Activated gamma-delta T cell treated with anti-CD3 and anti-CD28 coated beads, Interleukin-2, amount 50 U/mL, for 16 hours (primary cell): ENCODE results near the gene AGPAT3.

Source experiments
- DNase-seq: peaks from one replicate; pipeline ENCODE4 v3.0.0-alpha.2; 2020; ENCODE audit warnings: low read depth

The AGPAT3 gene

DNA sequence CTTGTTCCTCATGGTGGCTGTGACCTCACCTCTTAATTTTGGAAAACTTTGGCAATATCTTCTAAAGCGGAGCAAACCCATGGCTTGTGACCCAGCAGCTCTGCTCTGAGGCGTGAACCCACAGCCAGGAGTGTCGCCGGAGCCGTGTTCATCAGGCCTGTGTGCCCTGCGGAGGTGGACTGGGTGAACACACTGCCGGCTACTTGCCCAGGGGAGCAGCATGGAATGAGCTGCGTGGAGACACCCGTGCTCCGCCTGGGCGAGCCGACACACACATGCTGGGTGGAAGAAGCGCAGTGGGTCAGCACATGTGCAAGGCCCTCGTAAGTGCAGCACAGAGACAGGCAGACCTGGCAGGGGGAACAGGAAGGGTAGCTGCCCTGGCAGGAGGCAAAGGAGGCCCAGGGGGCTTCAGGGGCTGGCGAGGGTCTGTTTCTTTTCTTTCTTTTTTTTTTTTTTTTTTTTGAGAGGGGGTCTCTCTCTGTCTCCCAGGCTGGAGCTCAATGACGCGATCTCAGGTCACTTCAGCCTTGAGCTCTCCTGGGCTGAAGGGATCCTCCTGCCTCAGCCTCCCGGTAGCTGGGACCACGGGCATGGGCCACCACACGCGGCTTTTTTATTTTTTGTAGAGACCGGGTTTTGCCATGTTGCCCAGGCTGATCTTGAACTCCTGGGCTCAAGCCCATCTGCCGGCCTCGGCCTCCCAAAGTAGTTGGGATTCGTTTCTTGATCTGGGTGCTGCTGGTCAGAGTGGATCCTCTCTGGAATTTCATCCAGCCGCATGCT lies 41.8 kb downstream of the AGPAT3 start:
- DNase-seq = no peak

GRCh38 chr21:43907751-43908150 lies 42.7 kb downstream of the AGPAT3 start:
- DNase-seq = no peak

DNA sequence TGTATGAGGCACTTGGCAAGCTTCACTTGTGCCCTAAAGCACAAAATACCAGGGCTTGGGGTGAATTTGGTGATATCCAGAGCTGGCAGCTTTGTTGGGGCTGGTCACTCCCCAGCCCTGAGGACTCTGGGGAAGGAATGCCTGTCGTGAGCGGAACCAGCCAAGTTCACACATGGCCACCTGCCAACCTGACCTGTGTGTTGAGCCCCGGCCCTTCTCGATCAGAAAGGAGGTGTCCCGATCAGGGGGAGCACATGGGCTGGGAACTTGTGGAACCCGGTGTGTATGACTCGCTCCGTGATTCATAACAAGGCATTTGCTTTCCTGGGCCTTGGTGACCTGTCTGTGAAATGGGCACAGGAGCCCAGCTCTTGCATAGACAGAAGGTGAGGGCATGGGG lies 43.1 kb downstream of the AGPAT3 start:
- DNase-seq = no peak

DNA sequence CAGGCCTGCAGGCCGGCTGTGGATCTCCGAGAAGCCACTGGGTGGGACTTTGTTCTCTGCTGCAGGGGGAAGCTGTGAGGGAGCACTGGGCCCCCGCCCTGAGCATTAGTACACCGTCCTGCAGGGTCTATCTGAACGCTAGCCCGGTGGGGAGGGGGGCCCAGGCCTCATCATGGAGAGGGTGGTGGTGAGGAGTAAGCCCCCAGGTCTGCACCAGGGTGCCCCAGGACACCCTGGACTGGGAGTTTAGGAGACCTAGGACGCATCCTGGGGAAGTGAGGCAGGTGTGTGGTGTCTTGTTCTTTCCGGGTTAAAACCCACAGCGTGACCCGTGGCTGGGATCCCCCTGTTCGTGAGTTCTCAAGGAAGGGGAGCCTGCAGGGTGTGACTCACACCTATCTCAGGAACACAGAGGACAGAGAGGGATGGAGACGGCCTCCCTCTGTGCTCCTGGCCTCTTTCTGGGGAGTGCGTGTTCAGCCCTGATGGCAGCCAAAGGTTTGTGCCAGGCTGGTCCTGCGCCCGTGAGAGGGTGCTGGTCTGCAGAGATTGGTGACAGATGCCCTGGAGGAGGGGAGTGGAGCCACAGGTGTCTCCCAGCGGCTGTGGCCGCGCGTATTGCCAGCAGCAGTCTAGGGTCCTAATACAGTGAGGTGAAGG lies 44.8 kb downstream of the AGPAT3 start:
- DNase-seq = no peak

DNA sequence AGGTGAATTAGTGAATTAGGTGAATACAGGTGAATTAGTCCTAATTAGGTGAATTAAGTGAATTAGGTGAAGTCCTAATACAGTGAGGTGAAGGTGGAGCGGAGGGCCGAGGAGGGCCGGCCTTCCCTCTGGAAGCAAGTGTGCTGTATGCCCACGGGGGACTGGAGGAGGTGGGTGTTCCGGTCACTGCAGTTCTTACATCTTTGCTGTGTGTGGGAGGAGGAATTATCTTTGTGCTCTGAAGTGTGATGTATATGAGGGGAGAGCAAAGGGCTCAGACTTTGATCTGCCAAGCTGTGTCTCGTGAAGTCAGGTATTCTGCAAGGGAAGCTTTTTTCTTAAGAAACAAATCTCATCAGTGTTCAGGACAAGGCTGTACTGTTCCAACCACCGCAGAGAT lies 45.4 kb downstream of the AGPAT3 start:
- no peak for DNase-seq

DNA sequence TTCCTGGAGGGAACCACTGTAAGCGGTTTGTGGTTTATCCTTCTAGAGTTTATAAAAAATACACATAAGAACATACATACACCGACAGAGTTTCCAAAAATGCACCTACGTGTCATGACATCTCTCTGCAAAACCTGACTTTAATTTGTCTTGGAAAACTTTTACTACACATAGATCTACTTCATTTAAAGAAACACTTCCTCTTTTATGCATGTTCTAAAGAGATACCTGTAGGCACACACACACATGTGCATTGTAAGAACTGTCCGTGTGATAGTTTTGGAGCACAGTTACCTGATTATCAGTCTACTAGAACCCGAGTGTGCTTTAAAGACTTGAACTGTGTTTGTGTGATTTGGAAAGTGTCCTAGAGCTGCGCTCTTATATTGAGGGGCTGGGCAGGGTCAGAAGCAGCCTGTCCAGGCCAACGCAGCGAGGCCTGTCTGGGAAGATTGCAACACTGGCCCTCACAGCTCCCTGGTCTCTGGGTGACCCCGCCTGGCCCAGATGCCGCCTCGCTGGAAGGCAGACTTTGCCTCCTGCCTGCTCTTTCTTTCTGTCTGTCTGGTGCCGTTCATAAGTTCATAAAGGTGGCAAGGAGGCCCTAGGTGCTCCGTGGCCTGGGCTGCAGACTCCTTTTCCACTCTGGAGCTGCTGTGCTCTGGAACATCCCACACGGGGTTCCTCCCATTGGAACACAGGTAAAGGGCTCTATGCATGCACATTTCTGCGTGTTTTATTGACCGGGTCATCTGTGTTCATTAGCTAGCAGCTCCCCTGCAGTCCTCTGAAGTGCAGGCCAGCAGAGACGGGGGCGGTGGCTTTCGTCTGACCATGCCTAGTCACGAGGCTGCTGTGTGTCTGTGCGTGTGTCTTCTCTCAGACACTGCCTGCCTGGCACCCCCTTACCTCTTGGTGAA lies 46.3 kb downstream of the AGPAT3 start:
- no peak for DNase-seq

DNA sequence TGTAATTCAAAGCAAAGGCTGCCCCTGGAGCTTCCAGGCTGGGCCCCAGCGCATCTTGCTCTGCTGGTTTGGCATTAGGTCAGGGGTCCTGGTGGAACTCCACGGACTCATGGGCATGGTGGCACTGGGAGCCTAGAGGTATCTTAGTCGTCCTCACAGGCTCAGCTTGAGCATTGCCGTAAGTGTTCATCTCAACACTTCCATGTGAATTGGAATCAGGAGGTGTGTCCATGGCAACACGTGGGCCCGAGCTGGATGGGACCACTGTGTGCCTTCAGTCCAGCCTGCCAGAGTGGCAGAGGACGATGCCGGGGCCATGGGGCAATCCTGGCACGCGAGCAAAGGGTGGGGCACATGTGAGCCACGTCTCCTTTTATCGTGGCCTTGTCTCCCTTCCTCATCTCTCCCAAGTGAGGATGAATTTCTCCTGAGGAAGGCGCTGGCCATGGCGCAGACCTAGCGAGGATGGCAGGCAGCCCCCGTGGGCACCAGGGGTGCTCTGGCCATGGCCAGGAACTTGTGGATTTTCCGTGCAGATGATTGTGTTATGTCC lies 47.0 kb downstream of the AGPAT3 start:
- no peak for DNase-seq

DNA sequence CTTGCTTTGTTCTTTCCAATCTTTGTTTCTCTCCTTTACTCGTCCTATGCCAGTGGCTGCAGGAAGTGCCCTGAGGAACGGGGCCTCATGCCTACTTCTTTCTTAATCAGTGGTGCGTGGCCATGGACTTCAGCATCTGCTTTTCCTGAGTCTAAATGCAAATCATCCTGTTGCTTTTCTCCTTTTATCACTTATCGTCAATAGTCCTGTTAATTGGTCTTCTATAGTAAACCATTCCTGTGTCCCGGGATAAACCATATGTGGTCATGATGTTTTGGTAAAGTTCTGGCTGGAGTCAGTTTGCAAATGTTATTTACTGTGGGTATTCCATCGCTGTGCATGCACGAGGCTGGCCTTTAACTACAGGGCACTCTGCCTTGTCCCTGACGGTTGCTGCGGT lies 47.5 kb downstream of the AGPAT3 start:
- DNase-seq = no peak

GRCh38 chr21:43912910-43913309 lies 47.9 kb downstream of the AGPAT3 start:
- no peak for DNase-seq

DNA sequence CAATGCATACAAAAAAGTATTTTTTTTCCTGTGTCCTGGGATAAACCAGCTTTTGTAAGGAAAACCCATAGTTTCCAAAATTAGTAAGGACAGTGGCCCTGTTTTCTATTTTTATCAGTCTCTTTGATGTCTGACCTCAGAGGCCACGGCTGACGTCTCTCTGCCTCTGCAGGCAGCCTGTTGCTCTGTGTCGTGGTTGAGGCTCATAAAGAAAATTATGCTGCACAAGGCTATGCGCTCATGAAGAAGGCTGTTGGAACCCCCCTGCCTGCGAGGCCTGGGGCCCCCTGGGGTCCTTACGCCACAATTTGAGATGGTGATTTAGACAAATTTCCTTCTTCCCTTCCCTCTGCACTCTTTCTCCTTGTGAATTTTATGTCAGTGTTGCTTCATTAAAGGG lies 48.9 kb downstream of the AGPAT3 start:
- DNase-seq = no peak

DNA sequence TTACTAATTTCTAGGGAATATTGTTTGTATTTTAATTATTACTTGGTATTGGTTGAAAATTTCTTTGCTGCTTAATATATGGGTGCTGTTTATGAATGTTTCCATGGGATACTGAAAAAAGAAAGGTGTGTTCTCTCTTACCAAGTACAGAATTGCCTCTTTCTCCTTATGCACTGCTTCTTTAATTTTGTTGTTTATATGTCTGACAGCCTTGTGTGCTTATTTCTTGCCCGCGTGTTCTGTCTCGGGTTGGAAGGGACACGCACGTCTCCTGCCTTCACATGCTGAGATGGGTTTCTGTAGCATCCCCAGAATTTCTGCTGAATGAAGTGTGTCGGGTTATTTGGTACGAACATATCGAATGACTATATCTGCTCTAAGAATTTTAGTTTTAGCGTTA lies 51.1 kb downstream of the AGPAT3 start:
- DNase-seq = no peak

DNA sequence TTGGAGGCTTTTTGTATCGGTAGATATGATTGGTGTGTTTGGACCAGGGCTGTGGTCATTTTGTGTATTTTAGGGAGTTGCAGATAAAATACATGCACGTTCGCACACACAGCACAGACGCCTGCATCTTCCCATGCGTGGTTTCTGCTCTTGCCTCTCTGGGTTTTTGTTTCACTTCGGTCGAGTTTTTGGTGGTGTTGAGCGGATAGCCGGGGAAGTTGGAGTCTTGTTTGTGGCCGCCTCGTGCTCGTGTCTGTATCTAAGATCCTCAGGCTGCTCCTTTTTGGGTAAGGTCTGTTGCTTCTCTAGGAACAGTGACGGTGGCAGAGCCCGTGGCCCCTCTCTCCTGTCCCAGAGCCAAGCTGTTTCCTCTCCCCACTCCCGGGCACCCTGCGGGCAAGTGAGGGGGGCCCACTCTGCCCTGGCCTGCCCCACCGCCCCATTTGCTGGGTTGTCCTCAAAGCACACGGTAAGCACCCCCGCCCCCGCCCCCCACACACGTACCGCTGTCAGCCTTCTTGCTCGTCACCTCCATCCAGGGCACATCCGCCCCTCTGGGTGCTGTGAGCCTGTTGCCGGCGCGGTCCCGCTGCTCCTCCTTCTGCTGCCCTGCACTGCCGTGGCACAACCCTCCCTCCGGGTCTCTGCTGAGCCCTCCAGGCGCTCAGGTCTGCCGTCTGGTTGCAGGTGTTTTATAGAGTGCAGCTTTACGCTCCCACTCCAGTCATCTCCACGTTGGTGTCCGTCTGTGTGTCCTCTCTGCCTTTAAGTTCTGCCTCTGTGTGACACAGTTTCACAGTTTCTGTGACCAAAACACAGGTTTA lies 51.9 kb downstream of the AGPAT3 start:
- DNase-seq = peak; percentile 30

GRCh38 chr21:43917515-43918384 lies 52.7 kb downstream of the AGPAT3 start:
- no peak for DNase-seq

GRCh38 chr21:43918385-43918947 lies 53.4 kb downstream of the AGPAT3 start:
- DNase-seq = no peak

DNA sequence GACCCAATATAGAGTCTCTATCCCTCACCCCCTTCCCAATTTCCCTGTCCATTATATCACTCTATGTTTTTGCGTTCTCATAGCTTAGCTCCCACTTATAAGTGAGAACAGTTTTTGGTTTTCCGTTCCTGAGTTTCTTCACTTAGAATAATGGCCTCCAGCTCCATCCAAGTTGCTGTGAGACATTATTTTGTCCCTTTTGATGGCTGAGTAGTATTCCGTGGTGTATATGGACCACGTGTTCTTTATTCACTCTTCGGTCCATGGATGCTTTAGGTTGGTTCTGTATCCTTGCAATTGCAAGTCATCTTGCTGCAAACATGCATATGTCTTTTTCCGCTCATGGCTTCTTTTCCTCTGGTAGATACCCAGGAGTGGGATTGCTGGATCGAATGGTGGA lies 54.3 kb downstream of the AGPAT3 start:
- no peak for DNase-seq

- no peak for DNase-seq
Observed at GRCh38 chr21:43919871-43920801, 55.1 kb downstream of the AGPAT3 start.

GRCh38 chr21:43921571-43921978 lies 56.6 kb downstream of the AGPAT3 start:
- DNase-seq = peak; percentile 12

- peak; percentile 62 for DNase-seq
Observed at GRCh38 chr21:43921979-43922945, 57.2 kb downstream of the AGPAT3 start.
